Activated naive CD4-positive, alpha-beta T cell (primary cell): Measurements from ENCODE around the gene SYCP1.
"Not testable (repeated sequence)": the region's sequence is repeated elsewhere in the genome, so short reads cannot be mapped to it uniquely, and the experiment has no call there.

ENCODE experiments used
- DNase-seq, 4 experiments: peaks; one replicate each; lab custom pipeline; 2025; lab: John Stamatoyannopoulos, UW

Gene SYCP1

DNA sequence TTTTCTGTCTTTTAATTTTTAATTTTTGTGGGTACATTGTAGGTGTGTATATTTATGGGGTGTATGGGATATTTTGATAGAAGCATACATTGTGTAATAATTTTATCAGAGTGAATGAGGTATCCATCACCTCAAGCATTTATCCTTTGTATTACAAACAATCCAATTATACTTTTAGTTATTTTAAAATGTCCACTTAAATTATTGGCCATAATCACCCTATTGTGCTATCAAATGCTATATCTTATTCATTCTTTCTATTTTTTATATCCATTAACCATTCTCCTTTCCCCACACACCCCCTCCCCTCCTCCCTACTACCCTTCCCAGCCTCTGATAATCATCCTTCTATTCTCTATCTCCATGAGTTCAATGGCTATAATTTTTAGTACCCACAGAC is 104.8 kb downstream of the SYCP1 start:
- no peak for DNase-seq

DNA sequence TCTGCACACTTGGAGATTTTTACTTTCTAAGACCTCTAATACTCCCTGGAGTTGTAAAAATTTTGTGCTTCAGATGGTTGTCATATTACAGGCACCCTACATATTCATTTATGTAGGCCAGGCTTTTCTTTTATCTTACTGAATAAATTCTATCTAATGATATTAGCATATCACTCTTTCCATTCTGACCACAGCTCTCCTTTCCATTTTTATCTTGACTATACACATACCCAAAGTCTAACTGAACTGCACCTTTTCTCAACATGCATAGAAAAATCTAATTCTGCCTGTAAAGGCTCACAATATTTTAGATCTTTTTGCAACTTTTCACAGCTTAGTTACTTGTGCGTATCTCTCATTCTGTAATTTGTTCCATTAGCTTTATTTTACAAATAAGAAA is 122.2 kb downstream of the SYCP1 start:
- DNase-seq: no peak

DNA sequence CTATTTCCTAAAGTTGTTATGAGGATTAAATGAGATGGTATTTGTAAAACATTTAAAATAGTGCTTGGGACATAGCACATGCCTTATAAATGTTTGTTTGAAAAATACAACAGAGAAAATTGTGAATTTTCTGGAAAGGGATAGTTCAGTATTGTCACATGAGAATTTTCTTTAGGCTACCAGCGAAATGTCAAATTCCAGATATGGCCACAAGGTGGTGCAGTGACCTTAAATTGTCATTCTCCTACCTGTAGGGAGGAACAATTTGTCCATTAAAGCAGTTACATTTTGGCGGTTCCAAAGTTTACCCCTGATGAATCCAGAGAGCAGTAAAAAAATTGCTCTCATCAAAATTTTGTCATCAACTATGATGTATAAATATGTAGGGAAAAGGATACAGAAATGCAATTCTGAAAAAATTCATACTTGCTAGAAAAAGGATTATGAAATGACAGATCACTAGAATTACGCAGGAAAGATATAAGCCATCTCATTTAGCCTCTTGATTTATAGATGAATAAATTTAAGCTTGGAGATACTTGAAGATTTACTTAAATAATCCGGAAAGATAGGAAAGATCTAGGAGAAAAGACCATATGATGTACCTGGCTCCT is 124.7 kb downstream of the SYCP1 start:
- DNase-seq: peak; percentile 5 to 56 (median 37)

DNA sequence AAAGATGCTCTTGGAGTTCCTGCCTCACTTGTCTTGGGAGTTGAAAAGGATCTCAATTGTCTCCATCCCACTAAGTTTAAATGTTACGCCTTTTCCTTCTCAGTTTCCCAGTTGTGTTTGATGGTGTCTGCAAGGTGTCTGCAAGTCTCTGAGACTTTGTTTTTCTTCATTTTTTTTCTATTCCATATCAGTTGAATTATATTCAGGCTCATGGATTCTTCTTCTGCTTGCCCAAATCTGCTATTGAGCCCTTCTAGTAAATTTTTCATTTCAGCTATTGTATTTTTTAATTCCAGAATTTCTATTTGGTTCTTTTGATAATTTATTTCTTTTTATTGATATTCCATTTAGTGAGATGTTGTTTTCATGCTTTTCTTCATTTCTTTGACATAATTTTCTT is 127.6 kb downstream of the SYCP1 start:
- DNase-seq: no peak

DNA sequence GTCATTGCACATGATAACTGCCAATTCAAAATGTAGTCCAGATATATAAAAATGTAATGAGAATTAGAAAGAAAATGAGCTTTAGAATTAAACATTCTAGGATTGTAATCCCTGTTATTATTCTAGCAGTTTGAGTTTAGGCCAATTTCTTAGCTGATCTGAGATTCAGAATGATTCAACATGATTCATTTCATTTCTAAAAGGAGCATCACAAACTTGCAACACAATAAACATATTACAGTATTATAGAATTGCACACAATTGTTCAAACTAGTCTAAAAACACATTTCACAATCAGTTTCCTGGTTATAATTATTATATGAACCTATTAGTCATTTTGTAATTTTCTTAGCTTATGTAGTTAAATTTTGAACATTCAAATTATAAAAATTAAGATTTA is 131.6 kb downstream of the SYCP1 start:
- DNase-seq: no peak

DNA sequence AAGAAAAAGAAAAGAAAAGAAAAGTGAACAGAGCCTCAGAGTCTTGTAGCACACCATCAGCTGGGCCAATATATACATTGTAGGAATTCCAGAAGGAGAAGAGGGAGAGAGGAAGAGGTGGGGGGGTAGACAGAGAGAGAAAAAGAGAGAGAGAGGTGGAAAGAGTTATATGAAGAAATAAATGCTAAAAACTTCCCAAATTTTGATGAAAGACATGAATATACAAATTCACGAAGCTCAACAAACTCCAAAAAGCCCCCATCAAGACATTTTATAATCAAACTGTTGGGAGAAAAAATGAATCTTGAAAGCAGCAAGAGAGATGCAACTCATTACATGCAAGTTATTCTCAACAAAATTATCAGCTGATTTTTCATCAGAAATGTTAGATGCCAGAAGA is 133.4 kb downstream of the SYCP1 start:
- no peak for DNase-seq

DNA sequence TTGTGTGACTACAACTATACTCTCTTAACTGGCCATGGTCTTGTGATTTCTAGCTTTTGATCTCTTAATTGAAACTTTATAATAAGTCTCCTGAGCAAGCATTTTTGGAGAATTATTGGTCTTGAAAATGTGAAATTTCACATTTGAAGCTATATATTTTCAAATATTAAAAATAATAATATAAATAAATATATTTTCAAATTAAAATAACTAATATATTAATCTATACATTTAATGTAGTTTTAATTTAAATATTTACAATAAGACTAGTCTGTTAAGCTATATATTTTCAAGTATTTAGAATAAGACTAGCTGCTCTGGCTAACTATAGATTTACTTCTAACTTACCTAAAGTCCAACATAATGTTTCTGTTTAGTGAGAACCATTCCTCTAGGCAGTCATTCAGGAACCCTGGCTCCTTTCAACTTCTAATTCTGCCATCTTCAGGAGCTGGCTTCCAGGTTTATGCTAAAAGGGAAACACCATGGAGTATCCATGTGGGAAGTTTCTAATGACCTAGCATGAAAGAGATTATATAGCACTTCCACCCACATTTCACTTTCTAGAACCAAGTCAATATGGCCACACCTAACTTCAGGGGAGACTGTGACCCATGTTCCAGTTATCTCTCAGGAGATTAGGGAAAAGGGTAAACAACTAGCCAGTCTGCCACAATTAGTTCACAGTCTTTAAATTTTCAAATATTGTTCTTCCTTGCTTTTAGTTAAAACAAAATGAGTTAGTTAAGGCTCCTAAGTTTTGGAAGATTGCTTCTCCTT is 143.0 kb downstream of the SYCP1 start:
- DNase-seq: no peak

DNA sequence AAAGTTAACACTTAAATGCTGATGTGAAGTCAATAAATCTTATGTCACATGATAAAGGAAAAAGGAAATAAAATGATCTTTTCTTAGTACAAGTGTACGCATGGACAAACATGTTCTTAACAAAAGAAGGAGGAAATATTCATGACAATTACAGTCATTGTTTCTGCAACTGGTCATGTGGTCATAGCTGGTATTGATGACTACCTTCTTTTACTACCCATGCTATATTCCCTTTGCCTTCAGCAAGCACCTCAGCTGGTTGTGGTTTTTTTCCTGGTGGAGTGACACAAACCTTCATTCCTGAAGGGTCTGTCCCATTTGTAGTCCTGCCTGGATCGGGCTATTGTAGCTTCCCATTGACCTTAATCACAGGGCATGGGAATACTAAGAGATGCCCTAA is 151.5 kb downstream of the SYCP1 start:
- DNase-seq: no peak

DNA sequence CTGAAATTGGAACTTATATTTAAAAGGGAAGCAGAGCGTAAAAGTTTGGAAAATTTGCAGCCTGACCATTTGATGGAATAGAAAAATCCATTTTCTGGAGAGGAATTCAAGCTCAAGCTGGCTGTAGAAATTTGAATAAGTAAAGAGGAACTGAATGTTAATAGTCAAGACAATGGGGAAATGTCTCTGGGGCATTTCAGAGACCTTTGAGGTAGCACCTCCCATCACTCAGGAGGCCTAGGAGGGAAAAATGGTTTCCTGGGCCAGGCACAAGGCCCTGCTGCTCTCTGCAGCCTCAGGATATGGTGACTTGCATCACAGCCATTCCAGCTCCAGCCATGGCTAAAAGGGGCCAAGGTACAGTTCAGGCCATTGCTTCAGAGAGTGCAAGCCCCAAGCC is 157.3 kb downstream of the SYCP1 start:
- DNase-seq: no peak

DNA sequence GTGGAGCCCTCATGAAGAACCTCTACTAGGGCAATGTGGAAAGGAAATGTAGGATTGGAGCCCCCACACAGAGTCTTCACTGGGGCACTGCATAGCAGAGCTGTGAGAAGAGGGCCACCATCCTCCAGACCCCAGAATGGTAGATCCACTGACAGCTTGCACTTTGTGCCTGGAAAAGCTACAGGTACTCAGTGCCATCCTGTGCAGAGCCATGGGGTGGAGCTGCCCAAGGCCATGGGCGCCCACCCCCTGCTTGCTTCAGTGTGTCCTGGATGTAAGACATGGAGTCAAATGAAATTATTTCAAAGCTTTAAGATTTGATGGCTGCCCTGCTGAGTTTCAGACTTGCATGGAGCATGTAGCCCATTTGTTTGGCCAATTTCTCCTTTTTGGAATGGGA is 157.8 kb downstream of the SYCP1 start:
- DNase-seq: no peak

DNA sequence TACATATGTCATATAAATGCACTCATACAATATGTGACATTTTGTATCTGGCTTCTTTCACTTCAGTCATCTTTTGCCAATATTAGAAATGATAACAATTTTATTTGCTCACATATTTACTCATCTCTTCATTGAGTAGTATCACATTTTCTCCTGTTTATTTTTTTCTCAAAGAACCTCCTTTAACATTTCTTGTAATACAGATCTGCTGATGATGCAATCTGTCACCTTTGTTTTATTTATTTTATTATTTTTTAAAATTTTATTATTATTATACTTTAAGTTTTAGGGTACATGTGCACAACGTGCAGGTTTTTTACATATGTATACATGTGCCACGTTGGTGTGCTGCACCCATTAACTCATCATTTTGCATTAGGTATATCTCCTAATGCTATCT is 159.1 kb downstream of the SYCP1 start:
- no peak for DNase-seq

DNA sequence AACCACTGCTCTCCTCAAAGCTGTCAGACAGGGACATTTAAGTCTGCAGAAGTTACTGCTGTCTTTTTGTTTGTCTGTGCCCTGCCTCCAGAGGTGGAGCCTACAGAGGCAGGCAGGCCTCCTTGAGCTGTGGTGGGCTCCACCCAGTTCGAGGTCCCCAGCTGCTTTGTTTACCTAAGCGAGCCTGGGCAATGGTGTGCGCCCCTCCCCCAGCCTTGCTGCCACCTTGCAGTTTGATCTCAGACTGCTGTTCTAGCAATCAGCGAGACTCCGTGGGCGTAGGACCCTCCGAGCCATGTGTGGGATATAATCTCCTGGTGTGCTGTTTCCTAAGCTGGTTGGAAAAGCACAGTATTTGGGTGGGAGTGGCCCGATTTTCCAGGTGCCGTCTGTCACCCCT is 164.9 kb downstream of the SYCP1 start:
- DNase-seq: not testable (repeated sequence)

DNA sequence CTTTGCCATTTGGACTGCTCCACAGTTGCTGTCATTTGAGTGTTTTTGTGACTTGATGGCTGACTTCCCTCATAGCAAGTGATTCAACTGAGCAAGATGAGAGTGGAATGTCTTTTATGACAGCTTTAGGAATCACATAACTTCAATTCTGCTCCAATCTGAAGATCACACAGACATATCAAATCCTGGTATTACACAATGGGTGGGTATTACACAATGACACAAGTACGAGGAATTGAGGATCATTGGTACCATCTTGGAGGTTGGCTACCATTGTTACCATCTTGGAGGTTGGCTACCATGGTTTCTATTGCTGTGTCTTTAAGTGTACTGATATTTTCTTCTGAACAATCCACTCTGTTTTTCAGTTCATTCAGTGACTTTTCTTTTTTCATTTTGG is 166.5 kb downstream of the SYCP1 start:
- no peak for DNase-seq

DNA sequence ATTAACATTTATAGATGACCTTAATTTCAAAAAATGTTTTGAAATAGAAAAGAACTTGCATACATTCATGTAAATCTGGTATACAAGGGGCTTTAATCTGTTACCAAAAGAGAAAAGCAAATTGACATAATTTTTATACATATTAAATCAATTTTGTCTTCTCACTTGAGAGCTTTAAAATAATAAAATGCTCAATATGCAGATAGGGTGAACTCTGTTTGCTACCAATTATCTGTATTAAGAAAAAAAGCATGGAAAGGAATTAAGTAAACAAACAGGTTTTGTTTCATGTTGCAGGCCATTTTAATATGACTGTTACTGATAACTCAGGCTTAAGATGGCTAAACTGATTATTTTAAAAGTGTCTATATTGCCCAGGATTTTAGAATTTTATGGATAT is 168.9 kb downstream of the SYCP1 start:
- DNase-seq: no peak

DNA sequence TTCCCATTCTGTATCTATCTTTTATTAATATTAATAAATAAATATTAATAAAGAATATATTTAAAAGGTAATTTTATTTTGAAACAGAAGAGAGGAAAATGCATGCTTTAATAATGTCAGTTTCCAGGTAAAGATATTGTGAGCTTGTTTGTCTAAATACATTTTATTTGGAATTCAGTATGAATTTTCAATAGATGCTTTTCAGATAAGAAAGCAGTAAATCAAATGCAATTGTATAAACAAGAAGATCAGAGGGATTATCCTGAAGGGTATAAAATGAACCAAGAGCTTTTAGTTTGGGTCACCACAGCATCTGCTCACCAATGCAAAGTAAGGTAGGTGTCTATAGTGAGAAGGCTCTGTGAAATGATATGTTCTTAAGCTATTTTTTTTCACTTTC is 174.9 kb downstream of the SYCP1 start, which contains the start of gene TSHB:
TSHB (plus strand) TSS at position 301 of the 400 bp plus-strand sequence. CDS start 3,537 bp downstream, outside the sequence.
- no peak for DNase-seq

DNA sequence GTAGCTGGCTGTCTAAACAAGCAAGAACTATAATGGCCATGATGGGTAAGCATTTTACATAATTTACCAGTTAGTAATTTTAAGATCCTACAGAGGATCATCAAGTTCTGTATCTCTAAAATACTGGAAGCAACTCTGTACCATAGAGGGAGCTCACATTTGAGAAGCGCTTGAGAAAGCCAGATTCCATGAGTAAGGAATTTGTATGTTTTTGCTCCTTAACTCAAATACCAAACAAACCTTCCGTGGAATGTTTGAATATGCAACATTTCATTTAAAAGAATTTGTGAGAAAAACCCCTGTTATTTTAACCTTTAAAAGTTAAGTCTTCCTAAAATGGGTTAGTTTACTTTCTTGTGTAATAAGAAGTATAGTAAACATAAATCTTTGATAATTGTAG is 176.9 kb downstream of the SYCP1 start:
- DNase-seq: no peak

DNA sequence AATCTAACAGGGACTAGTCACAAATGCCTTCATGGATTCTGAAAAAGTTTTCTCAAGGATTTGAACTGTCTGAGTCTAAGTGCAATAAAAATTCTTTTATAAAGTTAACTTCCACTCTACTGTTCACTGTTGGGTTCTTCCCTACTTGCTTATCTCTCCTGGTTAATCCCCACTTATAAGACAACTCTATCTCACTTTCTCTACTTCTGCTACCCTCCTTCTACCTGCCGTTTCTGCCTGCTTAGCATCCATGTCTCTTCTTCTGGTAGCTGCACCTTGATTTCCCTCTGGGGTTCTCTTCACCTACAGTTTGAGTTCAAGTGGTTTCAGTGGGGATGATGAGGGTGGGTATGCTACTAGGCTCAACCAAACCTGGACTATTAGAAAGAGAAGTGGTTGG is 181.0 kb downstream of the SYCP1 start:
- DNase-seq: no peak

DNA sequence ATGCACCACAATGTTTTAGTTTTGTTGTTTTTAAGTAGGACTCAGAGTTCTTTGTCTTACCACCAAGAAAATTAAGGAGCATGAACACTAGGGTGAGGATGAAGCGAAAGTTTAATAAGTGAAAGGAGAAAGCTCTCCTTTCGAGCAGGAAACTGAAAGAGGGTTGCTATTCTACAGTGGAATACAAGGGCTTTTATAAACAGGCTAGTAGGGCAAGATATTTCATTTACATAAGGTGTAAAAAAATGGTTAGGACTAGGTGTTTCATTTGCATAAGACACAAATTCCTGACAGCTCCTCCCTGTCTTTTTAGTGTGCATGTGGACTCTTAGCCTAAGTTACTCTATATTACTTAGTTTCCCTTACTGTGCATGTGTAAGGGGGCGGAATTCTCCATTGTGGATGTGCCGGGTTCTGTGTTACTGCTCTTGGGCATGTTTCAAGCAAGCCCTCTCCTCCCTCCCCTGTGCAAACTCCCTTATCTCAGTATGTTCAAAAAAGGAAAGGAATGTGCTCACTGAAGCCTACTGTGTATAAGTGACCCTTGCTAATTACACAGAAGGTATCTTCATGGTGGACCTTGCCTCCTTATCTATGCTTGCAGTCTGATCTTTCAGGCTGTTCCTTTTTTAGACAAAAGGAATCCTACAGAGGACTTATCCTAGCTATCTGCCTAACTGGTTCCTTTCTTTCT is 182.3 kb downstream of the SYCP1 start:
- no peak for DNase-seq

DNA sequence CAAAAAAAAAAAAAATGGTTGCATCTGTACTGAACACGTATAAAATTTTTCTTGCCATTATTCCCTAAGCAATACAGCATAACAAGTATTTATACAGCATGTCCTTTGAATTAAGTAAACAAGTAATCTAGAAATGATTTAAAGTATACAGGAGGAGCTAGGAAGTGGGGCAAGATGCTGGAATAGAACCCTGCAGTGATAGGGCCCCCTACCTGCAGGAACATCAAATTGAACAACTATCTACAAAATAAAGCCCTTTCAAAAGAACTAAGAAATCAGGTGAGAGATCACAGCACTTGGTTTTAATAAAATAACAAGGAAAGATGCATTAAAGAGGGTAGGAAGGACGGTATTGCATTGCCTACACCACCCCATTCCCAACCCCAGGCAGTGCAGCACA is 185.8 kb downstream of the SYCP1 start:
- DNase-seq: no peak

DNA sequence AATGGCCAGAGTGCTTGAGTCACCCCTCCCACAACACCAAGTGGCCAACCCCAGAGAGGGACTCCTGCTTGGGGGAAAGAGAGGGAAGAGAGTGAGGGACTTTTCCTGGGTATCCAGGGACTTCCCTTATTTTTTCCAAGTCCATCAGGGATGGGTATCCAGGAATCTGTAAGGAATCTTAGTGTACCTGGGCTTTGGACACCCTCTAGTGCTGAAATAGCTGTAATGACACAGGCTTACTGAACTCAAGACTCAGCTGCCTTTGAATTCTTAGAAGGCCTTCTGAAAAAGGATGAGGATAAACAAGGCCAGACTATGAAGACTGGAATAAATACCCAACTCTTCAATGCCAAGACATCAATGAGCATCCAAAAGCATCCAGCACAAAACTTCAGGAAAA is 187.0 kb downstream of the SYCP1 start:
- DNase-seq: no peak
